IPS-NIHi7 (cell line): ENCODE measurements around the gene INVS.
"Not testable (repeated sequence)": the region's sequence is repeated elsewhere in the genome, so short reads cannot be mapped to it uniquely, and the experiment has no call there.

Experiments used
- DNase-seq: peaks from one replicate; pipeline ENCODE4 v3.0.0; 2012; ENCODE audit warnings: mixed read lengths; ENCODE audit errors: extremely low spot score

Gene INVS

GRCh38 chr9:100197553-100197952, 98.5 kb downstream of the INVS start:
- DNase-seq: no peak

- no peak for DNase-seq
Measured at GRCh38 chr9:100202806-100203205, 103.8 kb downstream of the INVS start.

DNA sequence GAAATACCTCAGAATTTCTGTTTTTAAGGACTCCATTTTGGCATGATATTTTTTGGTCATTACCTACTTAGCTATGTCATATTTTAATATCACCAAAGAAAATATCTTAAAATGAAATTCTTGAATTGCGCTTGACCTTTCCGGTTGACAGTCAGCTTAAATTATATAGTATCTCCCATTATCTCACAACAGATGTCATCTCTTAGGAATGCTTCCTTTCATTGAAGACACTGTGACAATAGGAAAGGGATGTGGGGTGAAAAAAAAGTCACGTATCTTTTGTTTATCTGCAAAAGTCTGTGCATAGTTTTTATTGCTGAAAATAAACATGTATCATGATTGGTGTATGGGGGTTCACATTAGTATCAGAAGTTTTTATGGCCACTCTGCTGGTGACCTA, 105.8 kb downstream of the INVS start:
- DNase-seq: no peak

- no peak for DNase-seq
Measured at GRCh38 chr9:100206899-100207298, 107.9 kb downstream of the INVS start.

DNA sequence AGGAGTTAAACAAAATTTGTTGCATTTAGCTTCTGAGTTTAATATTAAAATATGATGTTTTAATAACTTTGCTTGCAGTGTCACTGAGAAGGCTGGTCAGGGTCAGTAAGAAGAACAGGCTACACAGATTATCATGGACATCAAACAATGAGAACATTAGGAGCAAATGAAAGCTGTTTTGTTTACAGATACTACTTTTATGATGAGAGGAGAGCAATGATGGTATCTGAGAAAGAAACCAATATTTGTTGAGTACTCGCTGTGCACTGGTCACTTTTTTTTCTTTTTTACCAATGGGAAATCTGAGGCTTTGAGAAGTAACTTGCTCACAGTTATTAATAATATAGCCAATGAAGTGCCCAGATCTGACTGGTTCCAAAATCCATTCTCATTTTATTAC, 109.6 kb downstream of the INVS start:
- no peak for DNase-seq

GRCh38 chr9:100211476-100211875, 112.4 kb downstream of the INVS start:
- no peak for DNase-seq

- DNase-seq: no peak
Measured at GRCh38 chr9:100213730-100214477, 114.9 kb downstream of the INVS start.

GRCh38 chr9:100216178-100216787, 117.2 kb downstream of the INVS start:
- peak; percentile 75 for DNase-seq

DNA sequence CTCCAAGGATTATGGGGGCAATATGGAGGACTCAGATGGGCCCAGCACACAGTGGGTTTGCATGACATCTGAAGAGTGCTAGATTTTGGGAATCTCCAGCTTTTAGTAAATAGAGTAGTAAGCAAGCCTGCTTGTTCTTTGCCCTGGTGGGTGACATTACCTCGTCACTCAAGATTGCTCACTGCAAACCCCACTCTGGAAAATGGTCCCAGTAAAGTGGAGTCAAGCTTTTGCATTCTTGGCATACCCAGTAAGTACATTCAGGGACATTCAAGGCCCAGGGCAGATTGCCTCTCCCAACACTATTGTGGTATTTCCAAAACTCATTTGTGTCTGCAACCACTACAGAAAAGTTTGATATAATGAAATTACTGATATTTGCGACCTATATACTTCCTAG, 118.5 kb downstream of the INVS start:
- no peak for DNase-seq

GRCh38 chr9:100219347-100219746, 120.3 kb downstream of the INVS start:
- DNase-seq: no peak

DNA sequence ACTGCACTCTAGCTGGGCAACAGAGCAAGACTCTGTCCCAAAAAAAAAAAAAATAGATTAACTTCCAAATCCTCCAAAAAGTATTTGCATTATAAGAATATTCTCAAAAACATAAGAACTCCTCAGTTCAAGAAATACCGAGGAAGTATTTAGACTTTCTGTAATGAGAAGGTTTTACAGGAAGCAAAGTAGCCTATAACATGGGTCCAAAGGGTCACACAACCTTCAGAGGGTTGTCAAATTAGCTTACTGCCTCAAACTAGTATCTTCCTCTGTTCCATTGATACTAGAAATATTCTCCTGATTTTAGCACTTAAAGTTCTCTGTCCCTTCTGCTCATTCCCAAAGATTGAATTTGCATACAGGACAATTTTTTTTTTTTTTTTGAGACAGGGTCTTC, 121.9 kb downstream of the INVS start:
- DNase-seq: no peak

- DNase-seq: no peak
Measured at GRCh38 chr9:100221538-100221937, 122.5 kb downstream of the INVS start.

GRCh38 chr9:100222674-100223073, 123.6 kb downstream of the INVS start:
- no peak for DNase-seq

GRCh38 chr9:100227636-100228035, 128.6 kb downstream of the INVS start:
- DNase-seq: no peak

DNA sequence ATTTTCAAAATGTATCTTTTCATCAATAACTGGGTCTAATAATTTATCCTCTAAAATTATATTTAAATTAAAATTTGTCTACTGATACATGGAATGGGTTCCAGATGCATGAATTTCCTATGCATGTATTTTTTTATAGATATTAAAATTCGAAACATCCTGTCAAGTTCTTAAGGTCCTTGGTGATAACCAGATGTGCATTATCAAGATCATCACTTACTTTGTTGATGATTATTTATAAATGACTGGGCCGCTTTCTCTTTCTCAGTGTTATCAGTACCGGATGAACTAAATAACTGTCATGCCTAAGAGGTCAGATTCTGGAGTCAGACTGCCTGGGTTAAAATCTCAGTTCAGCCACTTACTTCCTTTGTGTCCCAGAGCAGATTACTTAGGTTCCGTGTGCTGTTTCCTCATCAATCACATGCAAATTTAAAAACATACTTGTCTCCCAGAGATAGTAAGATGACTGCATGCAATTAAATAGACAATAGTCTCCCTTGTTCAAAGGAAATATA, 129.4 kb downstream of the INVS start:
- DNase-seq: no peak

GRCh38 chr9:100229136-100229535, 130.1 kb downstream of the INVS start:
- no peak for DNase-seq

DNA sequence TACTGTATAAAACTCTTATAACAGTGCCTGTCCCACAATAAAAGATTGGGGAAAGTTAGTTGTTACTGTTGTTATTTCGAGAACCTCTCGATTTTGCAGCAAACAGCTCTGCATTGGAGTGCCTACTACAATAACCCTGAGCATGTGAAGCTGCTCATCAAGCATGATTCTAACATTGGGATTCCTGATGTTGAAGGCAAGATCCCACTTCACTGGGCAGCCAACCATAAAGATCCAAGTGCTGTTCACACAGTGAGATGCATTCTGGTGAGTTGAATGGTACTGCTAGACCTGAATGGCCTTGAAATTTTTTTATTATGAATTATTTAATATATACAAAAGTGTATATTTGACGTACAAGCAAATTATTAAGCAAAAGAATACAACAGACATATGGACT, 130.5 kb downstream of the INVS start:
- no peak for DNase-seq

DNA sequence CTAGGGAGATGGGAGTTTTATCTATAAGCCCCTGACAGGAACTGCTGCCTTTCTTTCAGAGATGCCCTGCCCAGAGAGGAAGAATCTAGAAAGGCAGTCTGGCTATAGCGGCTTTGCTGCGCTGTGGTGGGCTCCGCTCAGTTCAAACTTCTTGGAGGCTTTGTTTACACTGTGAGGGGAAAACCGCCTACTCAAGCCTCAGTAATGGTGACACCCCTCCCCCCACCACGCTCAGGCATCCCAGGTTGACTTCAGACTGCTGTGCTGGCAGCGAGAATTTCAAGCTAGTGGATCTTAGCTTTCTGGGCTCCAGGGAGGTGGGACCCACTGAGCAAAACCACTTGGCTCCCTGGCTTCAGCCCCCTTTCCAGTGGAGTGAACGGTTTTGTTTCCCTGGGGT, 137.9 kb downstream of the INVS start:
- DNase-seq: not testable (repeated sequence)

DNA sequence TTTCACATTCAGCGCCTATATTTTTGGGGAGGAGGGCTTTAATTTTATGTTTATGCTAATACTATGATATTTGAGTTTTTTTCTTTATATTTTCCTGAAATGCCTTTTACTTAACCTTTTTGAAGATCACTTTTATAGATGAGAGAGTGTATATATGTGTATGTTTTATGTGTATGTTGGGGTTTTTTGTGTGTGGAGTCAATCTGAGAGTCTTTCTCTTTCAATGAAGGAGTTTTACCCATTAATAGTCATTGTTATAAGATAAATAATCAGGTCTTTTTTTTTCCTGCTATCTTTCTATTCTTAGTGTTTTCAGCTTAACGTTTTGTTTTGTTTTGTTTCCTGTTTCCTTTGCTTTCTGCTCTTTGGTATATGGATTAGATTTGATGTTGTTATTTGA, 141.5 kb downstream of the INVS start:
- no peak for DNase-seq

DNA sequence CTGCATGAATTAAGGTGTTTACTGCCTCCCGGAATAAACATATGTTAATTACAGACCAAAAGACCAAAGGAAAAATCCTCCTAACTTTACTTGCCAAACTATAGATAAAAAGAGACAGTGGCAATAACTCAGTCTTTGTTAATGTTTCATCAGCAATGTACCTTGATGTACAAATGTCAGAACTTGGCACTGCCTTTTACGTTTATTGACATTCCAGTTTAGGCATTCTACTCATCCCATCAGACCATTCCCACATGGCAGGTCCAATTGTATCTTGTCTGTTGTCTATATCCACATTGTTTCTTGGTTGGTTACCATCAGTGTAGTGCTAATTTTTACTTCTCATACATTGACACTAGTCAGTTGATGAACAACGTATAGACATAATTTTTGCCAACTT, 168.2 kb downstream of the INVS start:
- DNase-seq: no peak

DNA sequence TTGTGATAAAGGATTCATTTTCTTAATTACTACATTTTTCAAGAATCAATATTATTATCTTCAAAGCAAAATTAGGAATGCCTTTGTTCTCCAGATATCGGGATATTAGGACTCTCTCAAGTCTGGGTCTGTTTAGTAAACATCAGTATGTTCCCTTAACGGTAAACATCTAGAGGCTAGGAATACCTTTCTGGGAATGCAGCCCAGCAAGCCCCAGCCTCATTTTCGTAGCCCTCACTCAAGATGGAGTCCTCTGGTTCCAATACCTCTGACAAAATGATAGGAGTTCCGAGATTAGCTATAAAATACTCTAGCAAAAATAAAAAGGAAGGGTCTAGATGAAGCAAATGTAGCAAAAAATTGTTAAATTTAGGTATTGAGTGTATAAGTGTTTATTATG, 169.2 kb downstream of the INVS start:
- DNase-seq: no peak

DNA sequence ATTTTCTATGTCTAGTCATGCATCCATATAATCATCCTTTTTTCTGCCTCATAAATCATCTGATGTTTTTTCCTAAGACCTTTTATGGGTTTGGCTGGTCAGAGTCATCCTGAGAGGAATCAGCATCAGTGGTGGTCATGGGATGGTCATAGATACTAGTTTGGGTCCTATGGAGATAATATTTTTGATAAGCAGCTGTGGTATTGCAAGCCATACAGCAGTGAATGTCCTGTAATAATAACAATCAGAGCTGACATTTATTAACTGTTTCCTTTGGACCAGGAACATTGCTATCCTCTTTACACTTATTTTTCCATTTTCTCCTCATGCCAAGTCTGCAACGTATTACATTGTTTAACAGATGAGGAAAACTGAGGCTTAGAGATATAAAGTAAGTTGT, 170.6 kb downstream of the INVS start:
- DNase-seq: no peak

DNA sequence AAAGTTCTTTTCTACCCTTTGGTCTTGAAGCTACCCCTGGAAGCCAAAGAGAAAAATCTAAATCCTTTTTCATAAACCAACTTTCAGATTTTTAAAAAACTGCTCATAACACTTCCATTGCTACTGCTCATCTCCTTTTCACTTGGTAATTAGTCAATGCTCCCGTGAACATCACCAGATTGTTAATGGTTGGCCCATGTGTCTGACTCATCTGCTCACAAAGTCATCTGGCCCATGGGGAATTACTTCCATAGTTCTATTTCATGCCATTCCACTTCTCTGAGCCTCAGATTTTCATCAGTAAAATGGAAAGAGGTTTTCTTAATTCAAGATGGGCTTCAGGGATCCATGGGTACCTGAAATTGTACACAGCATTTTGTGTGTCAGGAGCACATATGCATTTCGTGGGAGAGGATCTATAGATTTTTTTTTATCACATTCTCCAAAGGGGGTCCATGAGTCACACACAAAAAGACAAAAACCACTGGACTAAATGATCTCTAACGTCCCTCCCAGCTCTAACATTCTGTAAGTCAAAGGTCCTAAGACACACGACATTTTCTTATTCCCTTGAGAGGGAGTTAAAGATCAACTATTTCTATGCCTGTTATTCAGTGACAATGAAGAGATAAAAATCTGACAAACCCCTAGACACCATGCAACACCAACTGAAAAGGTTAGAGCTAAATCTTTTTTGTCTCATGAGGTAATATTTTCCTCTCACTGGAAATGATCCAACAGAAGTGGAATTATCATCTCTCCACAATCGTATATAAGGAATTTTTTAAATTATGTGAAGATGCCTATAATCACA, 178.3 kb downstream of the INVS start:
- no peak for DNase-seq
